Left ventricle myocardium inferior (tissue), 1 donor: ENCODE data around the gene NPAS2. TPM values are rescaled to one million over a fixed set of nuclear protein-coding genes. Genes with fewer than 3 reads are reported as not detected.

Experiments used
- DNase-seq: peaks from one replicate; pipeline ENCODE4 v3.0.0-alpha.2; 2020
- H3K27ac ChIP-seq: fragments of 200-600 bp; replicated peaks from 2 replicates; pipeline ENCODE4 v1.8.0; 2021
- H3K27me3 ChIP-seq: fragments of 200-600 bp; 2 replicates; pipeline ENCODE4 v1.8.0; 2021; ENCODE audit warnings: low read depth
- H3K36me3 ChIP-seq: fragments of 200-600 bp; 2 replicates; pipeline ENCODE4 v1.8.0; 2021
- H3K4me1 ChIP-seq: fragments of 200-600 bp; 2 replicates; pipeline ENCODE4 v1.8.0; 2021
- H3K4me3 ChIP-seq: fragments of 200-600 bp; 2 replicates; pipeline ENCODE4 v1.8.0; 2021; ENCODE audit warnings: mild to moderate bottlenecking, moderate library complexity
- H3K9me3 ChIP-seq: fragments of 200-600 bp; replicated peaks from 2 replicates; pipeline ENCODE4 v1.8.0; 2021
- intact Hi-C: fragments of 100-400 bp; cut with micrococcal nuclease; formaldehyde crosslinking; loops from one replicate; pipeline ENCODE4 v1.11.0; 2022
- total RNA-seq: library from RNA; stranded (reverse); fragmentation: NEBNext Ultra II Directional; extraction: Animal tissue kit (Norgen Biotek cat#: 25700); gene quantifications from one replicate; pipeline ENCODE4 v1.2.1, GENCODE V29; 2021
- TF ChIP-seq, protein P1 (sequence below): fragments of 200-600 bp; IDR thresholded peaks from 2 replicates; pipeline ENCODE4 v1.8.0; 2021; ENCODE audit warnings: antibody characterized with exemption, mild to moderate bottlenecking, borderline replicate concordance
- donor health status: DM: no; HTN: yes; CAD: no; lungs with severe emphysema.

The NPAS2 gene
- total RNA-seq, 1 donor from 2014 or later: 51.0 TPM

DNA sequence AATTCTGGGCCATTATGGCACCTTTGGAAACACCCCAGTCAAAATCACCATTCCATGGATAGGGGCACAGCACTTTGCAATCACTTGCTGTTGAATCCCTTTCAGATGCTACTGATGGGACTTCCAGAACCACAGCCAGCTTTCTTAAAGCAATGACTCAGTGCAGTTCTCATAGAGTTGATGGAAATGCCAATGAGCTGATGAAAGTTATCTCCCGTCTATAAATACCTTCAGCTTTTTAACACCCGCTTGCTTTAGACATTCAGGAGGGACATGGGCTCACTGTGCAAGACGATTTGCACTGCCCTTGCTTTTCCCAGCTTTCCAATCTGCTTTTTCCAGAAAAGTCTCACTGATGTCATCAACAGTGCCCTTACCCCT lies 115.4 kb downstream of the NPAS2 start:
- Histone ChIP-seq H3K4me3 (no peak overlapping the region), H3K27ac (peak overlapping the region; percentile 85)
- no peak for DNase-seq

DNA sequence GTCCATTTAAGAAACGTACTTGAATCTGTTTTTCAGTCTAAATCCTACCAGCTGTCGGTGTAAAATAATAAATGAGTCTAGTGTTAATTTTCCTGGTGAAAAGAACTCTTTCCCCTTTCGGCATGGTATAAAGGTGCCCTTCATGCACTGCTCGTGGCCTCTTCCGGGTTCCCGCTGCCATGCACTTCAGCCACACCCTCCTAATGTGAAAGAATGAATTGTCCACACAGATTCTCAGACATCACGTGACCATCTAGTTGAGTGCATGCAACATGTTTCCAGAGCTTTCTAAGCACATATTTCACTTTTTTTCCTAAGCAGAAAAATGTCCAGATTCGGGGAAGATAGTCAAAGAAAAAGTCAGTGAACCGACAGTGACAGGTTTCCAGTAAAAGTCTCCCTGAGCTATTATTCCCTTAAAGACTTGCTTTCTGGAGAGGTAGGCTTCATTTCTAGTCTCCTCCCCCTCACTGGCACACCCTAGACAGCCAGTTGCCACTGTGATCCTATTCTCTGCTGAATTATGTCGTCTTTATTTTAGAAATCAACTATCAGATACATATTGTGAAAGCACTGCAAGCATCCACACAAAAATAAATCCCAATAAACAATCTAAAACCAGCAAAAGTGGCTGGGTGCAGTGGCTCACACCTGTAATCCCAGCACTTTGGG lies 116.3 kb downstream of the NPAS2 start:
- Histone ChIP-seq H3K4me1 (peaks cover 42% of the 10 kb centered on the region), H3K4me3 (no peak overlapping the region), H3K36me3 (peaks cover 24% of the 10 kb centered on the region), H3K27me3 (no peaks in the 10 kb centered on the region), H3K9me3 (no peaks in the 10 kb centered on the region), H3K27ac (peak overlapping the region; percentile 85)
- no peak for DNase-seq
- TF ChIP-seq, protein P1, sequence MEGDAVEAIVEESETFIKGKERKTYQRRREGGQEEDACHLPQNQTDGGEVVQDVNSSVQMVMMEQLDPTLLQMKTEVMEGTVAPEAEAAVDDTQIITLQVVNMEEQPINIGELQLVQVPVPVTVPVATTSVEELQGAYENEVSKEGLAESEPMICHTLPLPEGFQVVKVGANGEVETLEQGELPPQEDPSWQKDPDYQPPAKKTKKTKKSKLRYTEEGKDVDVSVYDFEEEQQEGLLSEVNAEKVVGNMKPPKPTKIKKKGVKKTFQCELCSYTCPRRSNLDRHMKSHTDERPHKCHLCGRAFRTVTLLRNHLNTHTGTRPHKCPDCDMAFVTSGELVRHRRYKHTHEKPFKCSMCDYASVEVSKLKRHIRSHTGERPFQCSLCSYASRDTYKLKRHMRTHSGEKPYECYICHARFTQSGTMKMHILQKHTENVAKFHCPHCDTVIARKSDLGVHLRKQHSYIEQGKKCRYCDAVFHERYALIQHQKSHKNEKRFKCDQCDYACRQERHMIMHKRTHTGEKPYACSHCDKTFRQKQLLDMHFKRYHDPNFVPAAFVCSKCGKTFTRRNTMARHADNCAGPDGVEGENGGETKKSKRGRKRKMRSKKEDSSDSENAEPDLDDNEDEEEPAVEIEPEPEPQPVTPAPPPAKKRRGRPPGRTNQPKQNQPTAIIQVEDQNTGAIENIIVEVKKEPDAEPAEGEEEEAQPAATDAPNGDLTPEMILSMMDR: no peak
- intact Hi-C loops: no loop called here

More for the DNA sequence above, 115.4 kb downstream of the NPAS2 start:
- intact Hi-C loops: no loop called here
- Histone ChIP-seq H3K27me3 (no peaks in the 10 kb centered on the region), H3K4me1 (peaks cover 42% of the 10 kb centered on the region), H3K9me3 (no peaks in the 10 kb centered on the region), H3K36me3 (peaks cover 24% of the 10 kb centered on the region)
- TF ChIP-seq, protein P1: no peak

DNA sequence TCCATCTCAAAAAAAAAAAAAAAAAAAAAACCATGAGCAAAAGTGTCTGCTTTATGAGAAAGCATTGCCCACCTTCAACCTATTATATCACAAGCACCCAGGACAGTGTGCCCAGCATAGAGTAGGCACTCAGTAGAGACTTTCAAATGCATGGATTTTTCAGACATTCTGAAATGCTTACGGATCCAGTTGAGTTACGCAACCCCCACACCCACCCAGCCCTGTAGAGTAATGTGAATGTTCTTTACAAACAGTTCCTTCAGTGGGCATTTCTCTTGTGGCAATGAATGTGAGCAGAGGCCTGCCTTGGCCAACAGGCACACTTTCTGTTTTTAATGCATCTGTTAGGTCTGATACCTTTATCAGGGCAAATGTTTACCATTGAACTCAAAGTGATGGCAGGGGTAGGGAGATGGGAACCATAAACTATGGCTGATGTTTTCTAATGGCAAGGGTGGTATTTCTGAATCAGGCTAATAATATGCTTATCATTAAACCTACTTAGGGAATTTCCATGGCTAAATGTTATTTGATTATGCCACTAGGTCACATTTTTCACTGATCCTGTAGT lies 117.1 kb downstream of the NPAS2 start:
- peak overlapping the region; percentile 85 for H3K27ac ChIP-seq
- H3K27me3 ChIP-seq: no peaks in the 10 kb centered on the region
- intact Hi-C loops: no loop called here
- peaks cover 25% of the 10 kb centered on the region for H3K36me3 ChIP-seq
- TF ChIP-seq, protein P1: no peak
- H3K9me3 ChIP-seq: no peaks in the 10 kb centered on the region
- H3K4me1 ChIP-seq: peaks cover 47% of the 10 kb centered on the region
- DNase-seq: no peak
- H3K4me3 ChIP-seq: no peak overlapping the region

DNA sequence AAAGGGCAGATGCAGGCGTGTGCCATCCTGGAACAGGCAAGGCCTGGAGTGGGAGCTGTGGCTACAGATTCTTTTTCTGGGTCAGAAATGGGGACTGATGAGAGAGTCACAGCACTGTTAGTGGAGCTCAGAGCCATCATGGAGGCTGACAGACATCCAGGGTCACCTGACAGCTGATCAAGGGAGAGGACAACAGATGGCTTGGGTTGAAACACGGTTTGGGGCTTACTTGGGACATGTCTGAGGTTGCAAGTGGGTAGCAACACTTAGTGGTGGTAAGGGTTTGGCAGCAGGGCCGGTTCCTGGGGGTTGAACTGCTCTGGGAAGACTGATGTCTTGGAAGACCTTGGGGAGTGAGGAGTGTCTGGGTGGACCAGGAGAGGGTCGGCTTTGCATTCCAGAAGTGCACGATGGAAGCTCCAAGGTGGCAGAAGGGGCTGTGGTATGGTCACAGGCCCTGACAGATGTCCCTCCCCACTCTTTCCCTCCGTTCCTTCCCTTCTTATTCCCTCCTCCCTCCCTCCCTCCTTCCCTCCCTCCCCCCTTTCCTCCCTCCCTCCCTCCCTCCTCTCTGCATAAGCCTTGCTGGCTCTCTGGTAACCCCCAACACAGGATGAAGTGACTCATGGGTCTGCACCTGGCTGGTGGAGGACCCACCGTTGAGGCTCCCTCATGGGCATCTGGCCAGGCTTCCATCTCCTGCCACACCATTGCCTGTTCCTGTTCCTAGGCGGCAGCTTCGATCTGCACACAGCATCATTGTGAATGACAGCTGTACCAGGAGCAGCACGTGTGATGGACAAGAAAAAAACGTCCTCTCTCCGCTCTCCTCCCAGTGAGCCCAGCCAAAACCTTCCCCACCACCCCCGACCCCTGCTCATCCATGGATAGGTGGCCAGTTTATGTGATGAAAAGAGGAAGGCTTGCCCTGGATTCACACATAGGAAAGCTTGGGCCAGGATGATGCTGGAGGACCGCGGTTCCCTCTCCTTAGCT lies 118.4 kb downstream of the NPAS2 start:
- Histone ChIP-seq H3K27me3 (no peaks in the 10 kb centered on the region), H3K36me3 (peaks cover 22% of the 10 kb centered on the region), H3K9me3 (no peaks in the 10 kb centered on the region), H3K27ac (peak overlapping the region; percentile 85), H3K4me1 (peaks cover 47% of the 10 kb centered on the region), H3K4me3 (no peak overlapping the region)
- TF ChIP-seq, protein P1: no peak
- intact Hi-C loops: no loop called here
- DNase-seq: no peak

DNA sequence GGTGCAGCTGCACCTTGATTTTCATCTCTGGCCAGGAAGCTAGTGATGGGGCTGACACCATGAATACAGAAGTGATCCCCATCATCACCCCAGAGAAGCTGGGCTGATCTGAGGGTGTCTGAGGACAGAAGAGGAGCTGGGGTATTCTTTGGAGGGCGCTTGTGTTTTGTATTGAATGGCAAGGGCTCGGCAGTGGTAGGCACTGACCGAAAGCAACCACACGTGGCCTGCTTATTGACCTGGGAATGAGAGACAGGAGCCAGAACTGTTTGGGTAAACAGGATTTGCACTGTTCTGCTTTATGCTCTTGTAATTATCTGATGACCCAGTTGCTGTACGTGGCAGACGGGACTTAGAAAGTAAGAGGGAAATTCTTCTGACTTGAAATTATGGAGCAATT lies 119.5 kb downstream of the NPAS2 start:
- Histone ChIP-seq H3K27me3 (no peaks in the 10 kb centered on the region), H3K27ac (no peak overlapping the region), H3K4me1 (peaks cover 42% of the 10 kb centered on the region), H3K9me3 (no peaks in the 10 kb centered on the region), H3K4me3 (no peak overlapping the region), H3K36me3 (peaks cover 18% of the 10 kb centered on the region)
- intact Hi-C loops: no loop called here
- TF ChIP-seq, protein P1: no peak
- no peak for DNase-seq
